ENCODE data around the gene PLCD1. TPM values are rescaled to one million over a fixed set of nuclear protein-coding genes. Genes with fewer than 3 reads are reported as not detected.

PLCD1 gene
- total RNA-seq, 1 donor from 2014 or later: 20.7 TPM

GRCh38 chr3:38009807-38010591 is 19.4 kb downstream of the PLCD1 start:
- TF ChIP-seq, protein P1, sequence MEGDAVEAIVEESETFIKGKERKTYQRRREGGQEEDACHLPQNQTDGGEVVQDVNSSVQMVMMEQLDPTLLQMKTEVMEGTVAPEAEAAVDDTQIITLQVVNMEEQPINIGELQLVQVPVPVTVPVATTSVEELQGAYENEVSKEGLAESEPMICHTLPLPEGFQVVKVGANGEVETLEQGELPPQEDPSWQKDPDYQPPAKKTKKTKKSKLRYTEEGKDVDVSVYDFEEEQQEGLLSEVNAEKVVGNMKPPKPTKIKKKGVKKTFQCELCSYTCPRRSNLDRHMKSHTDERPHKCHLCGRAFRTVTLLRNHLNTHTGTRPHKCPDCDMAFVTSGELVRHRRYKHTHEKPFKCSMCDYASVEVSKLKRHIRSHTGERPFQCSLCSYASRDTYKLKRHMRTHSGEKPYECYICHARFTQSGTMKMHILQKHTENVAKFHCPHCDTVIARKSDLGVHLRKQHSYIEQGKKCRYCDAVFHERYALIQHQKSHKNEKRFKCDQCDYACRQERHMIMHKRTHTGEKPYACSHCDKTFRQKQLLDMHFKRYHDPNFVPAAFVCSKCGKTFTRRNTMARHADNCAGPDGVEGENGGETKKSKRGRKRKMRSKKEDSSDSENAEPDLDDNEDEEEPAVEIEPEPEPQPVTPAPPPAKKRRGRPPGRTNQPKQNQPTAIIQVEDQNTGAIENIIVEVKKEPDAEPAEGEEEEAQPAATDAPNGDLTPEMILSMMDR (IDR thresholded peaks at IDR 0.05; ENCODE audit: unreplicated experiment): no peak
- no peak for DNase-seq (ENCODE audit: low spot score in 2 of 2, unreplicated experiment in 2 of 2)
- H3K27me3 Mint-ChIP-seq (ENCODE audit: low read depth): no peaks in the 10 kb centered on the region
- H3K36me3 Mint-ChIP-seq: peaks cover 17% of the 10 kb centered on the region
- no peak overlapping the region for H3K4me3 Mint-ChIP-seq
- peaks cover 6% of the 10 kb centered on the region for H3K9me3 Mint-ChIP-seq
- no peaks in the 10 kb centered on the region for H3K4me1 Mint-ChIP-seq
- H3K27ac Mint-ChIP-seq: no peak overlapping the region

GRCh38 chr3:38008971-38009580 is 20.4 kb downstream of the PLCD1 start:
- no peak overlapping the region for H3K4me3 Mint-ChIP-seq
- H3K4me1 Mint-ChIP-seq: peaks cover 4% of the 10 kb centered on the region
- no peak for DNase-seq (ENCODE audit: low spot score in 2 of 2, unreplicated experiment in 2 of 2)
- H3K36me3 Mint-ChIP-seq: peaks cover 7% of the 10 kb centered on the region
- no peak overlapping the region for H3K27ac Mint-ChIP-seq
- no peaks in the 10 kb centered on the region for H3K27me3 Mint-ChIP-seq (ENCODE audit: low read depth)
- TF ChIP-seq, protein P1 (IDR thresholded peaks at IDR 0.05; ENCODE audit: unreplicated experiment): no peak
- H3K9me3 Mint-ChIP-seq: no peaks in the 10 kb centered on the region

GRCh38 chr3:38008191-38008701 is 21.2 kb downstream of the PLCD1 start:
- Mint-ChIP-seq H3K9me3 (no peaks in the 10 kb centered on the region), H3K36me3 (peaks cover 7% of the 10 kb centered on the region), H3K27me3 (ENCODE audit: low read depth) (no peaks in the 10 kb centered on the region), H3K4me3 (no peak overlapping the region), H3K4me1 (peaks cover 4% of the 10 kb centered on the region), H3K27ac (no peak overlapping the region)
- DNase-seq (ENCODE audit: low spot score in 2 of 2, unreplicated experiment in 2 of 2): no peak
- TF ChIP-seq, protein P1 (IDR thresholded peaks at IDR 0.05; ENCODE audit: unreplicated experiment): no peak

GRCh38 chr3:38007754-38008090 is 21.7 kb downstream of the PLCD1 start:
- TF ChIP-seq, protein P1 (IDR thresholded peaks at IDR 0.05; ENCODE audit: unreplicated experiment): no peak
- peaks cover 4% of the 10 kb centered on the region for H3K4me1 Mint-ChIP-seq
- H3K27ac Mint-ChIP-seq: no peak overlapping the region
- peaks cover 7% of the 10 kb centered on the region for H3K36me3 Mint-ChIP-seq
- DNase-seq (ENCODE audit: low spot score in 2 of 2, unreplicated experiment in 2 of 2): no peak
- H3K4me3 Mint-ChIP-seq: no peak overlapping the region
- H3K9me3 Mint-ChIP-seq: no peaks in the 10 kb centered on the region
- H3K27me3 Mint-ChIP-seq (ENCODE audit: low read depth): no peaks in the 10 kb centered on the region

DNA sequence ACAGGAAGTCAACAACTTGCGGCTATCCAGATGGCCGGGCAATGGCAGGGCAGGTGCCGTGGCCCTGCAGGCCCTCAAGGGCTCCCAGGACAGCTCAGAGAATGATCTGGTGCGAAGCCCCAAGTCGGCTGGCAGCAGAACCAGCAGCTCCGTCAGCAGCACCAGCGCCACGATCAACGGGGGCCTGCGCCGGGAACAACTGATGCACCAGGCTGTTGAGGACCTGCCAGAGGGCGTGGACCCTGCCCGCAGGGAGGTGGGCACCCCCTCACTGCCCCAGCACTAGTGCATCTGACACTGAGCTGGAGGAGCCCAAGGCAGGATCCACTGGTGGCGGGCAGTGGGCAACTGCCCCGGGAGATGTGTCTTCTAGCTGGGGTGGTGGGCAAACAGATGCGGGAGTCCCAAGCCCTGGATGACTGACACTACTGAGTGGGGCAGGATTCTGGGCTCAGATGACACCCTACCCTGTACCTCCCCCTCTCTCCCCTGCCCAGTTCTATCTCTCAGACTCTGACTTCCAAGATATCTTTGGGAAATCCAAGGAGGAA is 22.9 kb downstream of the PLCD1 start:
- TF ChIP-seq, protein P1 (IDR thresholded peaks at IDR 0.05; ENCODE audit: unreplicated experiment): no peak
- peaks cover 7% of the 10 kb centered on the region for H3K36me3 Mint-ChIP-seq
- no peaks in the 10 kb centered on the region for H3K9me3 Mint-ChIP-seq

More for the DNA sequence above, 22.9 kb downstream of the PLCD1 start:
- Mint-ChIP-seq H3K27me3 (ENCODE audit: low read depth) (no peaks in the 10 kb centered on the region), H3K4me3 (no peak overlapping the region), H3K27ac (no peak overlapping the region), H3K4me1 (peaks cover 4% of the 10 kb centered on the region)
- DNase-seq (ENCODE audit: low spot score in 2 of 2, unreplicated experiment in 2 of 2): no peak
